Measurements from ENCODE around the gene CARD14. TPM values are rescaled to one million over a fixed set of nuclear protein-coding genes. Genes with fewer than 3 reads are reported as not detected.
A peak's percentile ranks its signal among the peaks of the same experiment; 100 is the strongest.

The CARD14 gene
- total and polyA plus RNA-seq, 2 of the 13 experiments (the other 11 are each of a cell fraction or from before 2014, with no cell fraction given): 0.11 TPM; not detected in 1

GRCh38 chr17:80147035-80147822, 22.6 kb upstream of the CARD14 start, which contains the start of gene EIF4A3 (continued):
- TF ChIP-seq ZMAT3 (CRISPR knock-in tag; conservative IDR thresholded peaks at IDR 0.05) (0 out of 2 replicates have a peak, but pooled peaks have one; percentile 82), NONO (IDR thresholded peaks at IDR 0.05) (no peak), NONO (CRISPR knock-in tag; conservative IDR thresholded peaks at IDR 0.05) (peak; percentile 100), ZNF264 (CRISPR knock-in tag; IDR thresholded peaks at IDR 0.05) (peak; percentile 74), ADNP (CRISPR knock-in tag; IDR thresholded peaks at IDR 0.05) (no peak), ZBTB21 (CRISPR knock-in tag; IDR thresholded peaks at IDR 0.05) (no peak), NFE2L2 (IDR thresholded peaks at IDR 0.05; ENCODE audit: low read length) (0 out of 2 replicates have a peak, but pooled peaks have one; percentile 6), ZSCAN31 (CRISPR knock-in tag; IDR thresholded peaks at IDR 0.05; ENCODE audit: low read depth) (peak; percentile 95), THAP9 (CRISPR knock-in tag; IDR thresholded peaks at IDR 0.05; ENCODE audit: borderline replicate concordance) (peak; percentile 76; the same call in 1 of the 2 replicates), MEIS2 (CRISPR knock-in tag; IDR thresholded peaks at IDR 0.05) (peak; percentile 47), ZBTB2 (CRISPR knock-in tag; IDR thresholded peaks at IDR 0.05; ENCODE audit: low read depth) (no peak; the same call in 1 of the 2 replicates), RBM22 (optimal IDR thresholded peaks at IDR 0.05; ENCODE audit: low read length) (no peak), ARID4A (CRISPR knock-in tag; IDR thresholded peaks at IDR 0.05; ENCODE audit: borderline replicate concordance) (peak; percentile 98), HES4 (CRISPR knock-in tag; IDR thresholded peaks at IDR 0.05; ENCODE audit: borderline replicate concordance) (peak; percentile 97), ZNF784 (CRISPR knock-in tag; IDR thresholded peaks at IDR 0.05; ENCODE audit: borderline replicate concordance) (peak; percentile 74; the same call in 1 of the 2 replicates), E2F5 (CRISPR knock-in tag; conservative IDR thresholded peaks at IDR 0.05) (no peak; the same call in 1 of the 2 replicates), ZNF432 (CRISPR knock-in tag; IDR thresholded peaks at IDR 0.05; ENCODE audit: borderline replicate concordance) (no peak), ZNF891 (CRISPR knock-in tag; IDR thresholded peaks at IDR 0.05) (peak; percentile 65), NFYC (CRISPR knock-in tag; IDR thresholded peaks at IDR 0.05) (peak; percentile 57)
